T-helper 2 cell treated with Interferon-gamma antibody and Interleukin-4, amounts not matched to agents 100 ng/mL and 5 ng/mL, for 36 hours (primary cell): ENCODE data around the gene NXF3. TPM values are rescaled to one million over a fixed set of nuclear protein-coding genes. Genes with fewer than 3 reads are reported as not detected.
"Not testable (repeated sequence)": the region's sequence is repeated elsewhere in the genome, so short reads cannot be mapped to it uniquely, and the experiment has no call there.

Source experiments
- intact Hi-C: fragments of 100-400 bp; cut with micrococcal nuclease; formaldehyde crosslinking; loops from one replicate; pipeline ENCODE4 v1.15.1; 2023
- total RNA-seq: library from RNA; stranded (reverse); gene quantifications from 2 replicates; pipeline ENCODE4 v1.2.3, GENCODE V29; 2022

NXF3 gene, protein sequence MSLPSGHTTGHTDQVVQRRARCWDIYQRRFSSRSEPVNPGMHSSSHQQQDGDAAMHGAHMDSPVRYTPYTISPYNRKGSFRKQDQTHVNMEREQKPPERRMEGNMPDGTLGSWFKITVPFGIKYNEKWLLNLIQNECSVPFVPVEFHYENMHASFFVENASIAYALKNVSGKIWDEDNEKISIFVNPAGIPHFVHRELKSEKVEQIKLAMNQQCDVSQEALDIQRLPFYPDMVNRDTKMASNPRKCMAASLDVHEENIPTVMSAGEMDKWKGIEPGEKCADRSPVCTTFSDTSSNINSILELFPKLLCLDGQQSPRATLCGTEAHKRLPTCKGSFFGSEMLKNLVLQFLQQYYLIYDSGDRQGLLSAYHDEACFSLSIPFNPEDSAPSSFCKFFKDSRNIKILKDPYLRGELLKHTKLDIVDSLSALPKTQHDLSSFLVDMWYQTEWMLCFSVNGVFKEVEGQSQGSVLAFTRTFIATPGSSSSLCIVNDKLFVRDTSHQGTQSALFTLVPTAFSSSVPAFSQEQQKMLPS
- not detected in 2 replicates for total RNA-seq

DNA sequence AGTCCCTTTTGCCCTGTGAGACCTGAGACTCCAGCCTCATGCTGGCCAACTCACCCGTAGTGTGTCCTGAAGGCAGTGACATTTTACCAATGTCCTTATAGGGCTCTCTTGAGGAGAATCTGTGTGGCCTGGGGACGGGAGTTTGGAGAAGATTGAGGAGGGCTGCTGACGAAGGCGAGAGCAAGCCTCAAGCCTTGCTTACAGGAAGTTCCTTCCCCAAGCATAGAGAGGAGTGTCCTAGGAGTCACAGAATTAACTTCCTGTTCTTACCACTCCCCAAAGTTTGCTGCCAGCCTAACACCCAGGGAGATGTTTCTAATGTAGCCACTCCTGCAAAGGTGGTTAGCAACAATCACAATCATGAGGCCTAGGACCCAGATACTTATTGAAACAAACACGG lies at the start of gene NXF3:
Gene NXF3 (minus strand): TSS at position 202 of the 400 bp plus-strand sequence. CDS start 120 bp downstream, at position 82.
- intact Hi-C loops: no loop called here

DNA sequence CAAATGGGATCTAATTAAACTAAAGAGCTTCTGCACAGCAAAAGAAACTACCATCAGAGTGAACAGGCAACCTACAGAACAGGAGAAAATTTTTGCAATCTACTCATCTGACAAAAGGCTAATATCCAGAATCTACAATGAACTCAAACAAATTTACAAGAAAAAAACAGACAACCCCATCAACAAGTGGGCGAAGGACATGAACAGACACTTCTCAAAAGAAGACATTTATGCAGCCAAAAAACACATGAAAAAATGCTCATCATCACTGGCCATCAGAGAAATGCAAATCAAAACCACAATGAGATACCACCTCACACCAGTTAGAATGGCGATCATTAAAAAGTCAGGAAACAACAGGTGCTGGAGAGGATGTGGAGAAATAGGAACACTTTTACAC lies 43.6 kb upstream of the NXF3 start:
- intact Hi-C loops: not testable (repeated sequence)

DNA sequence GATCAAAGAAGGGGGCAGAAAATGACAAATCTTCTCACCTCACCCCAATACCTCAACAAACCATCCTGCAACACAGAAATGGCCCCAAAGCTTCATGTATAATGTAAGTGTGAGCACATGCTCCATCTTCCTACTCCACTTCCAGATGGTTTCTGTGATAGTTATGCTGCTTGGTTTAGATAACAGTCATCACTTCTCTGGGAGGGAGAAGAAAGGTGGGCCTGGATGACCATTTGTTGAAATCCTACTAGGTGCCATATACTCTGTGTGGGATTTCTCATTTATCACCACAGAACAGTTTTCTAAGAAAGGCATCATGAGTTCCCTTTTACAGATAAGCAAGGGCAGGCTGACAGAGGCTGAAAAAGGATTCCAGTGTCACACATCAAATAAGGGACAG lies 31.3 kb upstream of the NXF3 start:
- intact Hi-C loops: no loop called here

DNA sequence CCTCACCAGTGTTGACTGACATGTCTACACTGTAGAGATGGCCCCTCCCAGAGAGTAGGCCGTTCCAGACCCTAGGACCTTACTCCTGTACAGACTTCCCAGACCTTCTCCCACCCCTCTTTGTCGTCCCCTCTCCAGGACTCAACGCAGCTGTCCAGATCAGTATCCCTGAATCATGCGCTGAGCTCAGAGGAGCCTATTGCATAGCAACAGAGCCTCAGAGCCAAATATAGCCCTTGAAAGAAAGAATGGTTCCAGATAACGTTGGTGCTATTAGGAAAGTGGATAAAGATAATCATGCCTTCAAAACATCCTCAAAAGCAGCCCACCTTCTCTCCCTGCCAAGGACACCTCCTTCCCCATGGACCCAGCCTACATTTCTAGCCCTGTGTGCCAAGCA lies 27.8 kb upstream of the NXF3 start:
- intact Hi-C loops: no loop called here

DNA sequence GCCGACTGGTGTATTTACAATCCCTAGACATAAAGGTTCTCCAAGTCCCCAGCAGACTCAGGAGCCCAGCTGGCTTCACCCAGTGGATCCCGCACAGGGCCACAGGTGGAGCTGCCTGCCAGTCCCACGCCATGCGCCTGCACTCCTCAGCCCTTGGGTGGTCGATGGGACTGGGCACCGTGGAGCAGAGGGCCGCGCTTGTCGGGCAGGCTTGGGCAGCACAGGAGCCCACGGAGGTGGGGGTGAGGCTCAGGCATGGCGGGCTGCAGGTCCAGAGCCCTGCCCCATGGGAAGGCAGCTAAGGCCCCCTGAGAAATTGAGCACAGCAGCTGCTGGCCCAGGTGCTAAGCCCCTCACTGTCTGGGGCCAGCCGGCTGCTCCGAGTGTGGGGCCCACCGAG lies 24.0 kb upstream of the NXF3 start:
- intact Hi-C loops: not testable (repeated sequence)

DNA sequence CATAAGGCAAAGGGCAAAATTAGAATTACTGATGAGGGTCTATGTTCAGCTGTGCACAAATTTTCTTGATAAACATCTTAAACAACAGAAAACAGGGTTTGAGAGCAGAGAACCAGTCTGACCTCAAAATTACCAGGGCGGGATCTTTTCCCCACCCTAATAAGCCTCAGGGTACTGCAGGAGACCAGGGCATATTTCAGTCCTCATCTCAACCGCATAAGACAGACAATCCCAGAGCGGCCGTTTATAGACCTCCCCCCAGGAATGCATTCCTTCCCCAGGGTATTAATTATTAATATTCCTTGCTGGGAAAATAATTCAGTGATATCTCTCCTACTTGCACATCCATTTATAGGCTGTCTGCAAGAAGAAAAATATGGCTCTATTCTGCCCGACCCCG lies 16.6 kb upstream of the NXF3 start:
- intact Hi-C loops: not testable (repeated sequence)

DNA sequence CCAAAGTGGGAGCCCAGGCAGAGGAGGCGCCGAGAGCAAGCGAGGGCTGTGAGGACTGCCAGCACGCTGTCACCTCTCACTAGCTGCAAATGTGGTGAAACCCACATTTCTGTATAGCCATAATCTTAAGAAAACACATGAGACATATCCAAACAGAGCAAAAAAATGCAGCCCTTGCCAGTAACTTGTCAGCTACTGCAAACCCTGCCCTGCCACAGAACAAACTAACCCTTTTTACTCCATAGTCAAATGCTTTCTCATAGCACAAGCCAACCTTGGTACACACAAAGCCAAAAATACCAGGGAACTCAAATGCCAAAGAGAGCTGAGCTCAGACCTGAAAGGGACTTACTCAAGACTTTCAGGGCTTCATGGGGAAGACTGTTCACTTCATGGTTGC lies 14.9 kb upstream of the NXF3 start:
- intact Hi-C loops: no loop called here

DNA sequence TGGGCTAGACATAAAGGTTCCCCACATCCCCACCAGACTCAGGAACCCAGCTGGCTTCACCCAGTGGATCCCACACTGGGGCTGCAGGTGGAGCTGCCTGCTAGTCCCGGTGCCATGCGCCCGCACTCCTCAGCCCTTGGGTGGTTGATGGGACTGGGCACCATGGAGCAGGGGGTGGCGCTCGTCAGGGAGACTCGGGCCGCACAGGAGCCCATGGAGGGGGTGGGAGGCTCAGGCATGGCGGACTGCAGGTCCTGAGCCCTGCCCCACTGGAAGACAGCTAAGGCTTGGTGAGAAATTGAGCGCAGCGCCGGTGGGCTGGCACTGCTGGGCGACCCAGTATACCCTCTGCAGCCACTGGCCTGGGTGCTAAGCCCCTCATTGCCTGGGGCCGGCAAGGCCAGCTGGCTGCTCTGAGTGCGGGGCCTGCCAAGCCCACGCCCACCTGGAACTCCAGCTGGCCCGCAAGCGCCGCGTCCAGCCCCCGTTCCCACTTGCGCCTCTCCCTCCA lies 14.3 kb upstream of the NXF3 start:
- intact Hi-C loops: not testable (repeated sequence)

DNA sequence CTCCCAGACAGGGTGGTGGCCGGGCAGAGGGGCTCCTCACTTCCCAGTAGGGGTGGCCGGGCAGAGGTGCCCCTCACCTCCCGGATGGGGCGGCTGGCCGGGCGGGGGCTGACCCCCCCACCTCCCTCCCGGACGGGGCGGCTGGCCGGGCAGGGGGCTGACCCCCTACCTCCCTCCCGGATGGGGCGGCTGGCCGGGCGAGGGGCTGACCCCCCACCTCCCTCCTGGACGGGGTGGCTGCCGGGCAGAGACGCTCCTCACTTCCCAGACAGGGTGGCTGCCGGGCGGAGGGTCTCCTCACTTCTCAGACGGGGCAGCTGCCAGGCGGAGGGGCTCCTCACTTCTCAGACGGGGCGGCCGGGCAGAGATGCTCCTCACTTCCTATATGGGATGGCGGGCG lies 11.4 kb upstream of the NXF3 start:
- intact Hi-C loops: not testable (repeated sequence)

DNA sequence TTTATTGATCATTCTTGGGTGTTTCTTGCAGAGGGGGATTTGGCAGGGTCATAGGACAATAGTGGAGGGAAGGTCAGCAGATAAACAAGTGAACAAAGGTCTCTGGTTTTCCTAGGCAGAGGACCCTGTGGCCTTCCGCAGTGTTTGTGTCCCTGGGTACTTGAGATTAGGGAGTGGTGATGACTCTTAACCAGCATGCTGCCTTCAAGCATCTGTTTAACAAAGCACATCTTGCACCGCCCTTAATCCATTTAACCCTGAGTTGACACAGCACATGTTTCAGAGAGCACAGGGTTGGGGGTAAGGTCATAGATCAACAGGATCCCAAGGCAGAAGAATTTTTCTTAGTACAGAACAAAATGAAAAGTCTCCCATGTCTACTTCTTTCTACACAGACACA lies 10.9 kb upstream of the NXF3 start:
- intact Hi-C loops: not testable (repeated sequence)

DNA sequence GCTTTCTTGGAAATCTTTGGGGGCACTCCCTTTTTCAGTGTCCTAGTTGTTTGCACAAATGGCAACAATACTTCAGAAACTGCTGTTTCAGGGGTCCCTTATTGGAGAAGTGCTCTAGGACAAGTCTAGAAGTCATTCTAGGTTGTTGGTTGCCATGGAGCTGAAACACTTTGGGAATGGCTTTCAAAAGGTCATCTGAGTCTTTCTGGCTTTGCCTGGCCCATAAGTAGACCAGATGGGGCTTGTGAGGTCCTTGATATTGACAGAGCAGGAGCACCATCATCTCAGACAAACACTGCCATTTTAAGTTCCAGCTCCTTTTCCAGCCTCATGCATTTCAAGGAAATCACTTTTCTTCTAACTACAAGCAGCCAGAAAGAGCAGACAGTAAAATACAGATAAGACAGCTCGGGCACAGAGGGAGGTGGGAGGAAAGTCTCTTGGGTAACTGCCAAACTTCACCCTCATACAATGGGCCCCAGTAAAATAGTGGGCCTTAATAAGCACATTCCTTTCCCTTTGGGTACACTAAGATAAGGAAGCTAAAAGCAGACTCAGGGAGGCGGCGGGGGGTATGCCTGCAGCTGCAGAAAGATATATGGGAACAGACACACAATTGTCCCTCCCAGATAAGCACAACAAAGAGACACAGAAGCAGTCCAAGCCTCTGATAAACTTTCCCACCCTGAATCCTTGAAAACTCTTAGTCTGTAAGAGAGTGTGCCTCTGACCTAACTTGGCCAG lies 8.5 kb upstream of the NXF3 start:
- intact Hi-C loops: no loop called here

DNA sequence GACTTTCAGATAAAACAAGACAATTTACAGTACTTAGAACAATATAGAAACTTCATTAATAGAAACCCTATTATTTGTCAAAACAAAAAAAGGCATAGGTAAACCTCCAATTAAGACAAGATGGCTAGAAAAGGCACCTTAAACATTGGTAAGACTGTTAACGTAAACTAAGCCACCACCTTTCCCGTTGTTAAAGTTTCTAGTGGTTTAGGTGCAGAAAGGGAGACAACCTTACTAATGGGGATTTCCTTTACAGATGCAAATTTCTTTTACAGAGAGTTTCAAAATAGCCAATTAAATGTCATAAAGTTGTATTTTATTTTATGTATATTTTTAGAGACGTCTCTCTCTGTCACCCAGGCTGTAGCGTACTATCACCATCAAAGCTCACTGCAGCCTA lies 7.5 kb upstream of the NXF3 start:
- intact Hi-C loops: no loop called here

DNA sequence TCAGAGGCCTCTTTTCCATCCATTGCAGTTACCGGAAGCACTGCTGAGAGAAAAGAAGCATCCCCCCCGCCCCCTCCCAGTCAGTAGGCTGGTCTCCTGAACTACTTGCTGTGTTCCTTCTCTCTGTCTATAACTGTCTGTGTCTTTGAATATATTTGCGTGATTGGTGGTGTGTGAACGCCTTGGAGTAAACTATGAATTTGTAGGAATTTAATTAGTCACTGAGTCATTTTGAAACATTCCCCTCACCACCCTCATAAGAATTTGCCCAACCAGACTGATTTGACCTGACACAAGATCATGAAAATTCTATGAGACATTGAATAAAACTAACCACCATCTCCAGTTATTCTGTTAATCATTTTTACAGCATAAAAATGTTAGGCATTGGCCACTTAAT lies 6.7 kb upstream of the NXF3 start:
- intact Hi-C loops: no loop called here

DNA sequence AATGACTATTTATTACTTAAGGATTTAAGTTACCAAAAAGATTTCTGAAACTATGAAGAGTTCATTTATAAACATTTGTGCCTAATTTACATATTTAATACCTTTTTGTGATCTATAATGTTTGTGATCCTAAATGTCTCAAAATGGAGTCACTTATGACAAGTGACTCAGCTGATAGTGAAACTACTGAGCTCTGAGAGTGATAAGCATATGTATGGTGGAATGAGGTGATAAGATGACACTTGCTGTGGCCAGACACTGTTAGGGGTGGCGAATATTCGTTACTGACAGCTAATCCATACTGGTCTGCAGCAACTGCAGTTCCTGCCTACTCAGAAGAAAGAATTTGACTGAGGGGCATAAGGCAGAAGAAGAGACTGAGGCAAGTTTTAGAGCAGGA lies 5.5 kb upstream of the NXF3 start:
- intact Hi-C loops: no loop called here

DNA sequence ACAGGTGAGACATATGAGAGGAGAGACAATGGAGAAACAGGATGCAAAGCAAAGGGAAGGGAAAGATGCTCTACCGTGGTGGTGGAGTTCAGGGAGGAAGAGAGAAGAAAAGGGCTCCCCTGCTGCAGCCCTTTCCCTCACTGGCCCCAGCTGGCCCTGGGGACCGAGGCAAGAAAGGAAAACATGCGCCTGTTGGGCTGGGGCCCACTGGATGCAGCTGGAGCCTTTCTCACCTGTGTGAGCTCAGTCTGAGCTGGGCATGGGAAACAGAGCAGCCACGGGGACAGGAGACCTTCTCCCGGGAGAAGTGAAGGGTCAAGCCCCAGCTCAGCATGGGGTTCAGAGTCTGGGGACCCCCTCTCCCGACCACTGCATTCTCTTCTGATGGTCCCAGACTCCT lies 11.9 kb downstream of the NXF3 start:
- intact Hi-C loops: no loop called here

DNA sequence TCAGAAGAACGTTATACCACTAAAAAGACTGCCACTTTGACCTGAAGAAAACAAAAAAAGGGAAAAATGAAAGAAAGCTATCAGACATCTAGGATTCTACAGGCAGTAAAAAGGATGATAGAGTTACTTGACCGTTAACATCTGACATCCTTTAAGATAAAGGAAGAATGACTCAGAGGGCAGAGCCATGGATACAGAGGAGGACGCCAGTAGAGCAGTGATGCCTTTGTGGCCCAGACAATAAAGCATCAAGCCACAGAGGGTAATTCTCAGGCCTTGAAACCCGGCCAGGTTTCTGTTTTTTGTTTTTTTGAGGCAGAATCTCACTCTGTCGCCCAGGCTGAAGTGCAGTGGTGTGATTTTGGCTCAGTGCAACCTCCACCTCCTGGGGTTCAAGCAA lies 19.5 kb downstream of the NXF3 start:
- intact Hi-C loops: no loop called here

DNA sequence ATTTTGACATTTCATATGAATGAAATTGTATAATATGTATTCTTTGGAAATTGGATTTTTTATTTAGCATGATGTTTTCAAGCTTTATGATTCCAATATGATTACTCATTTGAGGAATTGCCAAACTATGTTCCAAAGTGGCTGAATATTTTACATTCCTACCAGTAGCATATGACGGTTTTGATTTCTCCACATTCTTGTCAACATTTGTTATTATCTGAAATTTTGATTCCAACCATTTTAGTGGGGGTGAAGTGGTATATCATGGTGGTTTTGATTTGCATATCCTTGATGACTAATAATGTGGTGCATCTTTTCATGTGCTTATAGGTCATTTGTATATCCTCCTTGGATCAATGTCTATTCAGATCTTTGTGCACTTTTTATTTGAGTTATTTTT lies 26.3 kb downstream of the NXF3 start:
- intact Hi-C loops: no loop called here

DNA sequence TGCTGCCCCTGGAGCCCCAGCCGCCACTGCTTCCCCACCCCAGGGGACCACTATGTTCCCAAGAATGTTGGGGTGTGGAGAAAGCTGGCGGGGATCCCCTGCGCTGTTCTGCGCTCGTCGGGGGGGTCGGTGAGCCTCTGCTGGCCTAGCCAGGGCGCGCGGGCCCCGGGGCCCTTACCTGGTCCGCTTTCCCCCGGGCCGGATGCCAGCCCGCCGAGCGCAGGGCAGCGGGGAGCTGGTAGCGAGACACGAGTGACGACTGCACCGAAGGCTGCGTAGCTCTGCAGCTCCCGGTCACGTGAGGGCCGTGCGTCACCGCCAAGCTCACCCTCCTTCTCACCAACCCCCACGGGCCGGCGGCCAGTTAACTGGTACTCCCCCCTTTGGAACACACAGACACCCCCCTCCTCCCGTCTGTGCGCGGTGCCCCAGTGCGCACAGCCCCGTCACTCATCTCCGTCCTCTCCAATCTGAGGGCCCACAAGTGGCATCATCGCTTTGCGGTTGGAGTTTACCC lies 29.0 kb downstream of the NXF3 start, which contains the start of gene BEX1:
Gene BEX1 (minus strand): TSS at position 254 of the 517 bp plus-strand sequence. CDS start 897 bp downstream, outside the sequence.
- intact Hi-C loops: no loop called here

DNA sequence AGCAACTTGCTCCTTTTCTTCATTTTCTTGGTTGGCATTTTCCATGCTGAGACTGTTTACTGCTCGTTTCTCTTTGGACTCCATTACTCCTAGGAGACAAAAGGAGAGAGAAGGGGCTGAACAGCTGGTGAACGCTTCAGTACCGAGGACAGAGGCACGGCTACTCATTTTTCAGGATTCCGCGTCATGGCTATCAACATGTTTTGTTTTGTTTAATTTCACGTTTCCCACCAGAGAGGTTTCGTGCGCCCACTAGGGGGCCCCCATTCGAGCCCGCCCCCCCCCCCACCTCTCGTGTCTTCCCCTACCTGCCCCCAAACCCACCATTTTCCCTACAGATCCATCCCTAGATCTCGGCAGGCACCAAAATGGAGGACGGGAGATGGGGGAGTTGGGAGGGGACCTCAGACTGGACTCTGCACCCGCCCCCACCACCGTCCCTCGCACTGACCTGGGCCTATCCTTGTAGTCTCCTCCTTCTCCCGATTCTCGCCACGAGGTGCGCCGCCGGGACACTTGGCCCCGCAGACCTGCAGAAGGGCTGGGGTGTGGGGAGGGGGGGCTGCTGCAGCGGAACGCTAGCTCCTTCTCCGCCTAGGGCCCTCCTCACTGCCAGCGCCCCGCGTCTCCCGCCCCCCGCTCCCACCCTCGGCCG lies 29.6 kb downstream of the NXF3 start:
- intact Hi-C loops: no loop called here

DNA sequence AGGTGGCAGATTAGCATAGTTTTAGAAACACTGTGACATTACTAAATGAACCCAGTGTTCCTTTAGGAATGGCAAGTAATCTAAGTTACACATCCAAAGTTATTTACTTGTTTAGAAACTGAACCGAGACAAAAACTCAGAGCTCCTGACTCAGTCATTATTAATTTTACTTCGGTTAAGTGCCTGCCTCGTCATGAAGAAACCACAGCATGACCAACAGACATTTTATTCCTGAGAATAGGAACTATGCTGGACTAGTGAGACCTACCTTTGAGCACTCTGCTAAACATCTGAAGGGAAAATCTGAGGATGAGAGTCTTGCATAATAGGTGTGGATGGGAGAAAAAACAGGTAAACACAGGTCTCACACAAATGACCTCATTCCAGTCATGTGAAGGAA lies 31.5 kb downstream of the NXF3 start:
- intact Hi-C loops: no loop called here

DNA sequence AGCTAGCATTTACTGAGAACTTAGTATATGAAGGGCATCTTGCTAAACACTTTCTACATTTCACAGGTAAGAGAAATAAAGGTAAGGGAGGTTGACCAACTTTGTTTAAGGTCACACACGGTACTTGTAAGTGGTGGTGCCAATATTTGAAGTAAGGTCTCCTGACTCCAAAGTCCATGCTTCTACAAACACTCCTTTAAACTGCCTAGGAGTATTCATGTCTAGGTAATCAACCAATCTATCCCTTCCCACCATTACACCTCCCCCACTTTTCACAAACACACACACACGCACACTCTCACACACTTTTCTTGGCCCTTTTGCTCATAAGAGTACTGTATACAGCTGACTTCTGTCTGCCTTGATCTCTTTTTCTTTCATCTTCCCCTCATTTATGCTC lies 36.0 kb downstream of the NXF3 start:
- intact Hi-C loops: no loop called here
